Neural crest cell (in vitro differentiated cells): Measurements from ENCODE around the gene KLHL13. TPM values are rescaled to one million over a fixed set of nuclear protein-coding genes. Genes with fewer than 3 reads are reported as not detected.

Source experiments
- DNase-seq: peaks from one replicate; pipeline ENCODE4 v3.0.0; 2021; ENCODE audit warnings: low read depth, mixed read lengths, low spot score
- H3K27ac Mint-ChIP-seq: one replicate; pipeline ENCODE4 v1.8.0; 2021; ENCODE audit warnings: mild to moderate bottlenecking, mixed read lengths; ENCODE audit not compliant: unreplicated experiment
- H3K27me3 Mint-ChIP-seq: 2 replicates; pipeline ENCODE4 v1.8.0; 2021; ENCODE audit warnings: low read depth, mild to moderate bottlenecking, mixed read lengths
- H3K36me3 Mint-ChIP-seq: 2 replicates; pipeline ENCODE4 v1.8.0; 2021; ENCODE audit warnings: low read depth, mild to moderate bottlenecking, mixed read lengths
- H3K4me1 Mint-ChIP-seq: 2 replicates; pipeline ENCODE4 v1.8.0; 2021; ENCODE audit warnings: mixed read lengths
- H3K4me3 Mint-ChIP-seq: one replicate; pipeline ENCODE4 v1.8.0; 2021; ENCODE audit warnings: mild to moderate bottlenecking, mixed read lengths
- H3K9me3 Mint-ChIP-seq: 2 replicates; pipeline ENCODE4 v1.8.0; 2021; ENCODE audit warnings: mixed read lengths
- CTCF ChIP-seq: fragments of 200-600 bp; sonication (generic); conservative IDR thresholded peaks from 2 replicates; pipeline ENCODE4 v1.5.0; 2021; ENCODE audit warnings: antibody characterized with exemption, mild to moderate bottlenecking
- total RNA-seq: library from RNA; stranded (reverse); gene quantifications from 2 replicates; pipeline ENCODE4 v1.2.1, GENCODE V29; 2021

The KLHL13 gene
- total RNA-seq, 1 donor from 2014 or later = 13.2 TPM

DNA sequence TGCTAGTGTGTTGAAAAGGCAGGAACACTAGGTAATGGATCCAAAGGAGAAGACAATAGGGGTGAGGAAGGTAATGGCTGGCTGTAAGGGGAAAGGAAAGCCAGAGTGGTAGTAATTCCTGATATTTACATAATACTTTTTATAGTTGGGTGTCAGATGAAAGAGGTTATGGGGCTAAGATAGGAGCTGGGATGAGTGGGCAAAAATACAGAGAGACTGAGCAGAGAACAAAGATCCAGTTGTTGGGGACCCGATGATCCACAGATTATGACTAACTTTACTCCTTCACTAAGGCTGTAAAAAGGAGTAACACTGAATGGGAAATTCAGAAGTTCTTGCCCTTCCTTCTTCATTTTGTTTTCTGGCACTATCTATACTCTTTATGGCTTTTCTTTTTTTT, 138.2 kb downstream of the KLHL13 start:
- TF ChIP-seq CTCF = no peak
- Mint-ChIP-seq H3K36me3 (no peaks in the 10 kb centered on the region), H3K27me3 (no peaks in the 10 kb centered on the region), H3K27ac (no peak overlapping the region), H3K4me1 (peaks cover 10% of the 10 kb centered on the region), H3K4me3 (no peak overlapping the region), H3K9me3 (peaks cover 6% of the 10 kb centered on the region)
- no peak for DNase-seq

DNA sequence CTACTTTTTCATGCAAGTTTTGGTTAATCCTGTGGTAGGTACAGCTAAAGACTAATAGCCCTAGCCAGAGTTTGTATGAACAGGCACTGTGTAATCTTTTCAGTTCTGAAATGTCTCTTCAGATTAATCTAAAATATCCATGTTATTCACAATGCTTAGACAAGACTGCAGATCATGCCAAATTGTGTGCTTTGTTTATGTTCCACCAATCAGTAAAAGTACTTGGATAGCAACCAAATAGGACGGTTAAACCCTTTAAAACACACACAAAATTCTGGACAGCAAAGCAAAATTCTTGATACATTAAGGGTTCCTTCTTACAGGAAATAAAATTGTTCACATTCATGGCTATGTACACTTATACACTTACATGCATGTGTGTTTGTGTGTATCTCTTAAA, 139.1 kb downstream of the KLHL13 start:
- no peak for DNase-seq
- Mint-ChIP-seq H3K27me3 (no peaks in the 10 kb centered on the region), H3K36me3 (no peaks in the 10 kb centered on the region), H3K4me1 (peaks cover 17% of the 10 kb centered on the region), H3K9me3 (peaks cover 6% of the 10 kb centered on the region), H3K27ac (no peak overlapping the region), H3K4me3 (no peak overlapping the region)
- TF ChIP-seq CTCF = no peak

DNA sequence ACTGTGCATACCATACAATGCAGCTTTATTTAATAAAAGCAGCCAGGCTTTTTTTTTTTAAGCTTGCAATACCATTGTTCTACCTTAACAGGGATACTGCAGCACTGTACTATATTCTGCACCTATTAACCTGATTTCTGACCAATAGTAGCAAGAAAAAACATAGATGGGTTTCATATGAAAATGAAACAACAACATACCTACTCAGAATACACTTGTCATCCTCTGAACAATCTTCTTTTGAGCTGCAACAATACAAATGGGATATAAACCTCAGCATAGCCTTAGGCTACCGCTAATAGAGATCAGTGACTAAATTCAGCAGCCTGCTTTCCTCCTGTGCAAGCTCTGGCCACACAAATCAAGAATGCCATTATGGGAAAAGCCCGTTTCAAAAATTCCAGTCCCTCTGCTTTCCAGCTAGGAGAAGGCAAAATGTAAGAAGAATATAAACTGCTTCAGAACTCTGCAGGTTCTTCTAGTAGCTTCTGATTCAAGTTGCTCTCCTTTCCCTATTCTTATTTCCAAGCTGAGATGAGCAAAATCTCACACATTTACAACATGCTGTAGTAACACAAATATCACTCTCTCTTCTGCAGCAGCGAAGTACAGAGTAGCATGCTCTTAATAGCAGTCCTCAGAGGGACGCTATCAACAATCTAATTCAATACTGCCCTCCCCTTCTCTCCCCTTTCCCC, 143.4 kb downstream of the KLHL13 start:
- Mint-ChIP-seq H3K27ac (no peak overlapping the region), H3K4me1 (peaks cover 16% of the 10 kb centered on the region), H3K9me3 (peaks cover 3% of the 10 kb centered on the region), H3K4me3 (peak overlapping the region; percentile 31), H3K36me3 (no peaks in the 10 kb centered on the region), H3K27me3 (no peaks in the 10 kb centered on the region)
- DNase-seq = no peak
- no peak for TF ChIP-seq CTCF

- Mint-ChIP-seq H3K36me3 (no peaks in the 10 kb centered on the region), H3K4me1 (peaks cover 13% of the 10 kb centered on the region), H3K4me3 (no peak overlapping the region), H3K9me3 (no peaks in the 10 kb centered on the region), H3K27ac (no peak overlapping the region), H3K27me3 (no peaks in the 10 kb centered on the region)
- TF ChIP-seq CTCF = no peak
- DNase-seq = no peak
Observed at GRCh38 chrX:117972711-117973109, 143.9 kb downstream of the KLHL13 start.

GRCh38 chrX:117969782-117970181, 146.8 kb downstream of the KLHL13 start:
- H3K27ac Mint-ChIP-seq = no peak overlapping the region
- no peak for DNase-seq
- no peak for TF ChIP-seq CTCF
- peaks cover 13% of the 10 kb centered on the region for H3K4me1 Mint-ChIP-seq
- H3K4me3 Mint-ChIP-seq = no peak overlapping the region
- peaks cover 2% of the 10 kb centered on the region for H3K9me3 Mint-ChIP-seq
- no peaks in the 10 kb centered on the region for H3K27me3 Mint-ChIP-seq
- peaks cover 4% of the 10 kb centered on the region for H3K36me3 Mint-ChIP-seq
